GM12801 (cell line): ENCODE data around the gene TOR2A.

Source experiments
- CTCF ChIP-seq: IDR thresholded peaks from one replicate; pipeline ENCODE4 v1.5.1; 2011; ENCODE audit warnings: control low read depth; ENCODE audit not compliant: insufficient read length; ENCODE audit errors: extremely low read depth

The TOR2A gene

GRCh38 chr9:127714020-127714750 lies 20.9 kb downstream of the TOR2A start:
- TF ChIP-seq CTCF, result no peak

- no peak for TF ChIP-seq CTCF
Measured at GRCh38 chr9:127712867-127713266, 22.2 kb downstream of the TOR2A start.

- no peak for TF ChIP-seq CTCF
Measured at GRCh38 chr9:127712371-127712770, 22.7 kb downstream of the TOR2A start.

GRCh38 chr9:127711831-127712274 lies 23.2 kb downstream of the TOR2A start:
- TF ChIP-seq CTCF, result no peak

GRCh38 chr9:127711226-127711701 lies 23.8 kb downstream of the TOR2A start:
- TF ChIP-seq CTCF, result no peak

- no peak for TF ChIP-seq CTCF
Measured at GRCh38 chr9:127710204-127710783, 24.8 kb downstream of the TOR2A start.

GRCh38 chr9:127708952-127709587 lies 26.0 kb downstream of the TOR2A start:
- no peak for TF ChIP-seq CTCF
